HG02798 (cell line): ENCODE measurements around the gene PACSIN2.
"Not testable (repeated sequence)": the region's sequence is repeated elsewhere in the genome, so short reads cannot be mapped to it uniquely, and the experiment has no call there.

Experiments used
- ATAC-seq: cut with Tn5 transposase; IDR thresholded peaks from one replicate; pipeline ENCODE4 v1.9.1; 2021; ENCODE audit warnings: mild to moderate bottlenecking; ENCODE audit not compliant: unreplicated experiment, poor library complexity

The PACSIN2 gene

GRCh38 chr22:42951093-42951710, 63.7 kb downstream of the PACSIN2 start:
- no peak for ATAC-seq

- no peak for ATAC-seq
Observed at GRCh38 chr22:42950281-42950680, 64.7 kb downstream of the PACSIN2 start.

DNA sequence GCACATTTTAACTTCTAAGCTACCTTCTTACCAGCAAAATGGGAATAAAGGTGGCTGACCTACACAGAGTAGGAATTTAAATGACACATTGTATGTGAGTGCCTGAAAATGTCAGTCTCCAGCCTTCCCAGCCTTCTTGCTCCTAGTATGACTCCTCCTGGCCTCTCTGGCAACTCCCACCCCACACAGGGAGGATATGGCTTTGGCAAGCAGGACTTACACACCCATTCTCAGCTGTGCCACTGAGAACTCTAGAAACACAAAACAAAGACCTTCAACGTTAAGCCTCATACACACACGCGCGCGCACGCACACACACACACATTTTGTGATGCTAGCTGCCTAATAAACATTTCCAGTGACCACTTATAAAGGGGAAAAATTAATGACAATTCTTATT, 65.8 kb downstream of the PACSIN2 start:
- no peak for ATAC-seq

DNA sequence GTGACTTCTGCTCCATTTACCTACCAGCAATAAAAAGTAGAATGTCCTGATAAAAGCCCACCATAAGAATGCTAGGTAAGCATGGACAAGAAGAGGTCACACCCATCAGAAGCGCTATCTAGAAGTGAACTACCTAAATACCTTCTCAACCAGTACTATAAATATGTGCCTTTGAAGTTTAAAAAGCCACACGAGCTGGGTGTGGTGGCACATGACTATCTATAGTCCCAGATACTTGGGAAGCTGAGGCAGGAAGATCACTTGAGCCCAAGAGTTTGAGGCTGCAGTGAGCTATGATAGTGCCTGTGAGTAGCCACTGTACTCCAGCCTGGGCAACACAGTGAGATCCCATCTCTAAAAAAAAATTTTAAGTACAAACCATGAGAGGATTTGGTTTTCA, 66.7 kb downstream of the PACSIN2 start:
- ATAC-seq: no peak

- ATAC-seq: no peak
Observed at GRCh38 chr22:42947211-42947990, 67.5 kb downstream of the PACSIN2 start.

DNA sequence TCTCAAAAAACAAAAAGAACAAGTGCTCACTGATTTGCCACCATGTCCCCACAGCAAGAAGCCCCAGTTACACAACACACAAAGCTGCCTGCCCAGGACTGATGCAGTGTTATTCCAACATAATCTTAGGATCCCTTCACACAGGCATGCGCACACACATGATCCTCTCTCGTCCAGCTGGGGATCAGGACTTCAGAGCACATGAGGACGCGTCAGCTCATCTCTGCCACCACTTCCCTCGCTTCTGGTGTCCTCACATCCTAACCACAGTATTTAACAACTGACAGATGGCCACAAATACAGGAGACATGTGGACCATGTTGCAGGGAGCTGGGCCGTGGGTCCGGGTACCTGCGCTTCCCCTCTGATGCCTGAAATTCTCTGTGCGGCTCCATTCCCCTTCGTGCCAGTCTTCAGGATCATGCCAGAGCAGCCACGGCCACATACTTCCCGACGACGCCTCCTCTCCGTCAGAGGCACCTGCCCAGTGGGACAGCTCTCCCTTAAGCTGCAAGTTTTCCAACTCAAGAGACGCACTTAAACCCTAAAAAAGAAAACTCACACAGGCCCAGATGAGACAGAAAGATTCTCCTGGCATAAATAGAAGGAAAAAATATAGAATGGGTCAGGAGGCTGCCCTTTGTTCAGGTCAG, 68.3 kb downstream of the PACSIN2 start:
- ATAC-seq: no peak

- no peak for ATAC-seq
Observed at GRCh38 chr22:42945736-42946135, 69.2 kb downstream of the PACSIN2 start.

- no peak for ATAC-seq
Observed at GRCh38 chr22:42945027-42945426, 69.9 kb downstream of the PACSIN2 start.

DNA sequence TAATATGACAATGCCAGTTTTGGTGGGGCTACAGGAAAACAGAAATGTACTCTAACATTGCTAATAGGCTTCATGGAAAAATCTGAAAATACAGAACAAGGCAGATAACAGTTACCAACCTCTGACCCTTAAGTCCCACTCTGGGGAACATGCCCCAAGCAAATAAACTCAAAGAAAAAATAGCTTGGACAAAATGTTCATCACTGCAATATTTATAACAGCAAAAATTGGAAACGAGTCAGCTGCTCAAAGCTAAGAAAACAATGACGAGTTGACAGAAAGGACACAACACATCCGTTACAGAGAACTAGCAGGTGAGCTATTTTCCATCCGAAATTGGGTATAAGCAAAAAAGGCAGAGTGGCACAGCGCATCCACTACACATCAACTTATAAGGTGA, 70.5 kb downstream of the PACSIN2 start:
- no peak for ATAC-seq

DNA sequence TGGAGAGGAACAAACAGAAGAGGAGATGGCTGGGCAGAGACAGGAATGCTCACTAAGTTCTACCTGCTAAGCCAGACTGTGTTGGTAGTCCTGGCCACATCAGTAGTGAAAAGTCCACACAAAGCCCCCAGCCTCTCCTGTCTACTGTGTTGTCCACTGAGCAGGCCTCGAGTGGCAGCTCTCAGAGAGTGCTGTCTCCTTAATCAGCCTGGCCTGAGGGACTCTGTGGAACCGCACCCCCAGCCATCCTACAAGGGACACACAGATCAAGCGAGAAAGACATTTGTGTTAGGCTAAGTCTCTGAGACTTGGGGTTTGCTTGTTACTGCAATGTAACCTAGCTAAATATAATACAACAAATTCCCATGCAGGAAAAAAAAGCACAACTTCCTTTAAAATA, 71.0 kb downstream of the PACSIN2 start:
- ATAC-seq: no peak

DNA sequence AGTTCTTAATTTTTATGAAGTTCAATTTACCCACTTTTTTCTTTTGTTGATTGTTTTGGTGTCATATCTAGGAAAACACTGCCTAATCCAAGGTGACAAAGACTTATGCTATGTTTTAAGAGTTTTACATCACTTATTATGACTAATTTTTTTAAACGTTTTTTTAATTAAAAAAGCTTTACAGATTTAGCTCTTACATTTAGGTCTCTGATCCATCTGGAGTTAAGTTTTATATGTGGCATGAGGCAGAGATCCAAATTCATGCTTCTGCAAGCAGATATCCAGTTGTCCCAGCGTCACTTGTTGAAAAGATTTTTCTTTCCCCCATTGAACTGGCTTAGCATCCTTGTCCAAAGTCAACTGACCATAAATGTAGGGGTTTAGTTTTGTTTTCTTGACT, 72.6 kb downstream of the PACSIN2 start:
- ATAC-seq: no peak

GRCh38 chr22:42939941-42940653, 74.9 kb downstream of the PACSIN2 start:
- ATAC-seq: no peak

DNA sequence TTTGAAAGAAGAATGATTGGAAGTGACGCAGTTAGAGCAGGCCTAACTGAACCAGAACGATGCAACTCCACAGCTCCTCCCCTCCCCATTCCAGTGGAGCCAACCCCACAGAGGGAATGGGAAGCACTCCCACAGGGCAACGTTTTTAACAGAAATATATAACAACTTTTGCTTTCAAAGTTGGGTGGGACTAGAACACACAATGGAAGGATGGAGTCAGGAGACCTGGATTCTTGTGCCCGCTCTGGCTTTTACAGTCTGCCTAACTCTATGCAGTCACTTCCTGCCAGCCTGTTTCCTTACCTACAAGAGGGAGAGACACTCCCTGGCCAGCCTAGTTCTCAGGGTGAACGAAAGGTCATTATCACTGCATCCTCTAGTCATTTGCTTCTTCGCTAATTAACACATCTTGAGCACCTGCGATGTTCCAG, 75.5 kb downstream of the PACSIN2 start:
- ATAC-seq: no peak

DNA sequence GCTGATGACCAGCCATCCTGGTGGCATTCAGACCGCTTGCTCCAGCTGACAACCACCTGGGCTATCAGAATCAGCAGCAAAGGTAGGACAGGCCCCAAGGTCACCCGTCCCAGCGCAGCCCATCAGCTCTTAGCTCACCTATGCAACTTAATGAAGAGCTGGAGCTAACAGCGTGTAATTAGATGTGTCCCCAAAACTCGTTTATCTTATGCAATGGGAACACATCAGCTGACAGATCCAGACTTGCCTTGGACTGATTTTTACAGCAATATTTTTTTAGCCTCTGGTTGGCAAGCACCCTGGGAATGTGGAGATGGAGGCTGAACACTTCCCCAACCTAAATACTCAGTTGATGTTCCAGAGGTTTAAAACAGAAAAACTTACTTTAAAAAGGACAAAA, 76.0 kb downstream of the PACSIN2 start:
- no peak for ATAC-seq

DNA sequence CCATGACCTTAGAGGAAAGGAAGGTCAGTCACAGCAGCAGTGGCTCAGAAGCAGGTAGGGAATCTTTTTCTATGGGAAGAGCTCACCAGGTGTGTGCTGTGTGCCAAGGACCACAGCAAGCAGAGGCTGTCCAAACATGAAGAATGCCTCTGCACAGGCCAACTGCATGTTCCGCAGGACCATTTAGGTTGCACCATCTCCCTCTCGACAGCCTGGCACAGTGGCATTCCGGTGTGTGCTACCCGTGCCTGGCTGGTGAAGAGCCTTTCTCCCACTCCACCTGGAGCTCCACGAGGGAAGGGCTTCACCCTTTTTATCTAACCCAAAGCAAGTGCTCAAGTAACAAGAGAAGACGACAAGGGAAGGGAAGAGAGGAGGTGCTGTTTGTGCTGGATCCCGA, 76.5 kb downstream of the PACSIN2 start:
- no peak for ATAC-seq

DNA sequence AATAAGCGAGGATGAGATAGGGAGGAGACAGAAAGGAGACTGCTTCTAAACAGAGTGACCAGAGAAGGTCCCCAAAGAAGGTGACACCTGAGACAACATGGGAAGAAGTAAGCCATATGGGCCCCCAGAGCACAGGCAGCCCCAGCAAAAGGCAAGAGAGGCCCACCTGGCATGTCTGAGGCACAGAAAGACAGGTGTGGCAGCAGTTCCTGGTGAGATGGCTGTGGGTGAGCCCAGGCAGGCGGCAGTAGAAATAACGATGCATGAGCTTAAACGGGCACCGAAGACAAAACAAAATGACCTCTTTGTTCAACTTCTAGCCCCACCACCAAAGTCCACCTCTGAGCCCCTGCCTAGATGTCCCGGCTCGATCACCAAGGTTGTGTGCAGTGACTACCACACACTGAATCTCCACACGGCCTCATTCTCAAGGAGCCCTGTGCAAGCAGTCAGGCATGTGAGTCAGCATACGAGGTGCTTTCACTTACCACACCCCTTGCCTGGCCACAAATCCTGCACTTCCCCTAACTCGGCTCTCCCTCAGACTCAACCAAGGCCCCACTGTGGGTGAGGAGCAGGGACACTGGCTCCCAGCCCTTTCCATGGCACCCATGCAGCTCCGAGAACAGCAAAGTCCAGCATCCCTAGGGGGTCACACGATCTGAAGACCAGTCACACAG, 77.6 kb downstream of the PACSIN2 start:
- peak; percentile 29 for ATAC-seq

- ATAC-seq: not testable (repeated sequence)
Observed at GRCh38 chr22:42936680-42937079, 78.3 kb downstream of the PACSIN2 start.

GRCh38 chr22:42934338-42934737, 80.6 kb downstream of the PACSIN2 start:
- no peak for ATAC-seq

- no peak for ATAC-seq
Observed at GRCh38 chr22:42933485-42934091, 81.4 kb downstream of the PACSIN2 start.
